ENCODE results near the gene HHAT.

Gene HHAT

DNA sequence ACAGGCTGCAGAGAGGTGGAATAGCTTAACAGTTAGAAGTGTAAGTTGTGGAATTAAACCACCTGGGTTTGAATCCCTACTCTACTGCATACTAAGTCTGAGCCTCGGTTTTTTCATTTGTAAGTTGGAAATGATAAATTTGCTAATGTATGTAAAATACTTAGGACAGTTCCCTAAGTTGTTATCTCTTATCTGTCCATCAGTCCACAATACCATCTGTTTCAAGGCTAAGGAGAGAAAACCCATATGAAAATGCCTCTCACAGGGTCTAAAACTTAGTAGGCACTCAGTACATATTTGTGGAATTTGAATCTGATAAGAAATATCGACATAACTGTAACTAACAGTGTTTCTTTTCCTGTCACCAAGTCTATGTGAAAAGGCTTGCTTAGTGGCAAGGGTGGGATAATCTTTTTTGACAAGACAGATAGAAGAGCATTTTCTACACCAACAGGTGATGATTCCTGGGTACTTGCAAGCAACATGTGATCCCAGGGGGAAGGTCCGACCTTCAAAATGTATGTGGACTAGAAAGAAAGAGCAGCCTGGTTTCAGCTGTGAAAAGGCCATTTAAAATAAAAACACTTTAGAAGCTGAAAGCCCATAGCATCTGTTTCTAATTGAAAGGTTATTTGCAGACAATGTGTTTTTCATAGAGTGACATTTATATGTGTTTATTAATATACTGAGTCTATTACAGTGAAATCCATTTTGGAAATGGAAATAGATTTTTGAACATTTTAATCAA lies 202.9 kb downstream of the HHAT start:
- H3K4me3 ChIP-seq (ENCODE audit: low read depth, low read length) = no peak overlapping the region
- TF ChIP-seq, protein P1, sequence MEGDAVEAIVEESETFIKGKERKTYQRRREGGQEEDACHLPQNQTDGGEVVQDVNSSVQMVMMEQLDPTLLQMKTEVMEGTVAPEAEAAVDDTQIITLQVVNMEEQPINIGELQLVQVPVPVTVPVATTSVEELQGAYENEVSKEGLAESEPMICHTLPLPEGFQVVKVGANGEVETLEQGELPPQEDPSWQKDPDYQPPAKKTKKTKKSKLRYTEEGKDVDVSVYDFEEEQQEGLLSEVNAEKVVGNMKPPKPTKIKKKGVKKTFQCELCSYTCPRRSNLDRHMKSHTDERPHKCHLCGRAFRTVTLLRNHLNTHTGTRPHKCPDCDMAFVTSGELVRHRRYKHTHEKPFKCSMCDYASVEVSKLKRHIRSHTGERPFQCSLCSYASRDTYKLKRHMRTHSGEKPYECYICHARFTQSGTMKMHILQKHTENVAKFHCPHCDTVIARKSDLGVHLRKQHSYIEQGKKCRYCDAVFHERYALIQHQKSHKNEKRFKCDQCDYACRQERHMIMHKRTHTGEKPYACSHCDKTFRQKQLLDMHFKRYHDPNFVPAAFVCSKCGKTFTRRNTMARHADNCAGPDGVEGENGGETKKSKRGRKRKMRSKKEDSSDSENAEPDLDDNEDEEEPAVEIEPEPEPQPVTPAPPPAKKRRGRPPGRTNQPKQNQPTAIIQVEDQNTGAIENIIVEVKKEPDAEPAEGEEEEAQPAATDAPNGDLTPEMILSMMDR (IDR thresholded peaks at IDR 0.05; ENCODE audit: borderline replicate concordance, insufficient read depth, low read depth, low read length) = no peak

DNA sequence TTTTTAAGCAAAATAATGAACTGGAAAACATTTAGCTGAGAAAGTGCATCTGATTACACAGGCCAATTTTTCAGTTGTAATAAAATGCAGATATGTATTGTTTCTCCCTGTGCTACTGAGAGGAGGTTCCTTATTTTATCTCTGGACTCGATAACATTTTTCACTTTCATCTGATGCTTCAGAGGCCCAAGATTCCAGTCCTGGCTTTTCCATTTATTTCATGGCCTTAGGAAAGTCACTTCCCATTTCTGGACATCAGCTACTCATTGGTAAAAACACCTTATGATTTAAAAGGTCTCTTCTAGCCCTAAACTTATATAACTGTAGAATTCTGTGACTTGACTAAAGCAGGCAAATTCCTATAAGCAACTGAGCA lies 203.5 kb downstream of the HHAT start:
- TF ChIP-seq, protein P1 (IDR thresholded peaks at IDR 0.05; ENCODE audit: borderline replicate concordance, insufficient read depth, low read depth, low read length) = no peak
- H3K4me3 ChIP-seq (ENCODE audit: low read depth, low read length) = no peak overlapping the region

- TF ChIP-seq, protein P1 (IDR thresholded peaks at IDR 0.05; ENCODE audit: borderline replicate concordance, insufficient read depth, low read depth, low read length) = no peak
- no peak overlapping the region for H3K4me3 ChIP-seq (ENCODE audit: low read depth, low read length)
Observed at GRCh38 chr1:210535761-210536160, 207.1 kb downstream of the HHAT start.

- TF ChIP-seq, protein P1 (IDR thresholded peaks at IDR 0.05; ENCODE audit: borderline replicate concordance, insufficient read depth, low read depth, low read length) = no peak
- no peak overlapping the region for H3K4me3 ChIP-seq (ENCODE audit: low read depth, low read length)
Observed at GRCh38 chr1:210536254-210536961, 207.7 kb downstream of the HHAT start.

DNA sequence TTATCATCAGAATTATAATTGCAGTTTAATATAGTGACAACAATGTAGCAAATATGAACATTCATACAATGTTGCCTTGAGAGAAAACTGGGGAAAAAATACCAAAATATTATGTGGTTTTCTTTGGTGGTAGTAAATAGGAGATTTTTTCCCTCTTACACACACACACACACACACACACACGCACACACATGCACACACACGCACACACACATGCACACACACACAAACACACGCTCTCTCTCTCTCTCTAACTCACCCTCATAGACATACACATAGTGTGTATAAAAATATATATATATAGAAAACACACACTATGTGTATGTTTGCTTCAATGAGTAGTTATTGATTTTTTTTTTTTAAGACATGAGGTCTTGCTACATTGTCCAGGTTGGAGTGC lies 211.6 kb downstream of the HHAT start:
- TF ChIP-seq, protein P1 (IDR thresholded peaks at IDR 0.05; ENCODE audit: borderline replicate concordance, insufficient read depth, low read depth, low read length) = no peak
- H3K4me3 ChIP-seq (ENCODE audit: low read depth, low read length) = no peak overlapping the region

DNA sequence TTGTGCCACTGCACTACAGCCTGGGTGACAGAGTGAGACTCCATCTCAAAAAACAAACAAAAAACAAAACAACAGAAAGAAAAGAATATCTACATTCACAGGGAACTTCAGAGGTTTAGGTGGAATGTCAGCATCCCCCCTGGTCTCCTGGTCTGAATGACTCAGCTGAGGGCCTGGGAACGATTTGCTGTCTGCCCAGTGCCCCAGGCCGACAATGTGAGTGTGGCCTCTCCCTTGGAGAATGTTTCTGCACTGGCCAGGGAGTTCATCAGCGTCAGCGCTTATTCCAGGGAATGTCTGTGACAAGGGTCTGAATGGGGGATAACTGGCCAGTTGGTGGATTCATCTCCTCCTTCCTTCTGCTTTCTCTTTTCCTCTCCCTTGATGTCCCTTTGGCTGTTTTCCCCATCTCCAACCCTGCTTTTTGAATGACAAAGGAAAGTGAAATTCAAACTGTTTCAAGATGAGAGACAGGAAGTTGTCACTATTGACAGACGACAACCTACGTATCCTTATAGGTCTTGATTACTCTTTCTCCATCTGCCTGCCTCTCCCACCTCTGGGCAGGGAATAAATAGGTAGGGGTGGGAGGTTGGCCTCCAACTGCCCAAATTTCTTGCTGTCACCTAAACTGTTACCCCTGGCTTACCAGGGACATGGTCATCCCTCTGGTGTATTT lies 213.1 kb downstream of the HHAT start:
- TF ChIP-seq, protein P1 (IDR thresholded peaks at IDR 0.05; ENCODE audit: borderline replicate concordance, insufficient read depth, low read depth, low read length) = no peak
- H3K4me3 ChIP-seq (ENCODE audit: low read depth, low read length) = no peak overlapping the region

Data from GM12875 (cell line).